G401.6 (cell line): Measurements from ENCODE around the gene ADCYAP1R1.

ENCODE experiments used
- FAIRE-seq: peaks from 2 replicates; lab custom pipeline; 2012; peaks lifted over from hg19 to GRCh38; lab: Jason Lieb, UNC

Gene ADCYAP1R1

GRCh38 chr7:31068006-31068675 lies 16.0 kb downstream of the ADCYAP1R1 start:
- FAIRE-seq, result no peak

- no peak for FAIRE-seq
These were observed 17.9 kb downstream of the ADCYAP1R1 start for GRCh38 chr7:31069860-31070555.

GRCh38 chr7:31070991-31071644 lies 19.0 kb downstream of the ADCYAP1R1 start:
- FAIRE-seq, result no peak

- no peak for FAIRE-seq
These were observed 19.5 kb downstream of the ADCYAP1R1 start for GRCh38 chr7:31071645-31072029.

DNA sequence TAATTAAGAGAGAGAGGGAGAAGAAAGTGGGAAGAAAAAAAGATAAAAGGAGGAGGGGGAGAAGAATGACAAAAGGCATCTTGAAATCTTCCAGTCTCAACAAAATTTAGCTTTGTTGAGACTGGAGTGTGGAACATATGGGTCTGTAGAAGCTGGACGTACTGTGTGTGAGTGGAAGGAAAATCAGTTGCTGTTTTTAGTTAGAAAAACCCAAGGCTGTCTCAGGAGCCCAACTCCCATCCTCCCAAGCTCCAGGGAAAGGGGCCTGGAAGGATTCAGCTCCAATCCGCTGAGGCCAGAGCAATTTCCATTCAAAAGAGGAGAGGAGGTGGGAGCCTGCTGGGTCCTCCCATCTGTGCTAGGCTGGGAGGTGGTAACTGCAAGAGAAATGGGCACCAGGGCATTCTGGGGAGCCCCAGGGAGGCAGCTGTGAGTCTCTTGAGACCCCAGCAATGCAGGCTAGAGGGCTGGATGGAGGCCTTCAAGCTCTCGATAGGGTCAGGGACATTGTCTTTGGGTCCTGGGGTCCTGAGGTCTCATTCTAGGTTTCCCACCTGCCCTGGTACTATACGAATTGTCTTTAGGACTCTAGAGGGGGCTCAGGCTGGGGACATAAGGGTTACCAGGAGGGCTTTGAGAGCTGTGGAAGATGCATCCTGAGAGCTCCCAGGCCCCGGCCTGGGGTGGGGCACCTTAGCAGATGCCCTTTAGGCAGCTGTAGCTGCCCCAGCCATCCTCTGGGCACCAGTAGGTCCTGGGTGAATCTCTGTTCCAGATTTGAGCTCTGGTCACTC lies 21.4 kb downstream of the ADCYAP1R1 start:
- no peak for FAIRE-seq

DNA sequence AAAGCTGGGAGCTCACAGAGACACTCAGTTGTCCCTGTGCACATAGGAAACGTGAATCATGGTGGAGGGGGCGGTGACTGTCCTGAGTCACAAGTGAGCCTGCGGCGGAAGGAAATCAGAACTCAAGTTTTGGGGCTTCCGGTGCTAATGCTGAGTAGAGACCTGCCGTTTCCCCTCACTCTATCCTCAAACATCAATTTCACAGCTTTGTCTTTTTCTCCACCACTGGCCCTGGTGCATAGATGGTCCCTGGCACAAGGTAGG lies 21.9 kb downstream of the ADCYAP1R1 start:
- no peak for FAIRE-seq

DNA sequence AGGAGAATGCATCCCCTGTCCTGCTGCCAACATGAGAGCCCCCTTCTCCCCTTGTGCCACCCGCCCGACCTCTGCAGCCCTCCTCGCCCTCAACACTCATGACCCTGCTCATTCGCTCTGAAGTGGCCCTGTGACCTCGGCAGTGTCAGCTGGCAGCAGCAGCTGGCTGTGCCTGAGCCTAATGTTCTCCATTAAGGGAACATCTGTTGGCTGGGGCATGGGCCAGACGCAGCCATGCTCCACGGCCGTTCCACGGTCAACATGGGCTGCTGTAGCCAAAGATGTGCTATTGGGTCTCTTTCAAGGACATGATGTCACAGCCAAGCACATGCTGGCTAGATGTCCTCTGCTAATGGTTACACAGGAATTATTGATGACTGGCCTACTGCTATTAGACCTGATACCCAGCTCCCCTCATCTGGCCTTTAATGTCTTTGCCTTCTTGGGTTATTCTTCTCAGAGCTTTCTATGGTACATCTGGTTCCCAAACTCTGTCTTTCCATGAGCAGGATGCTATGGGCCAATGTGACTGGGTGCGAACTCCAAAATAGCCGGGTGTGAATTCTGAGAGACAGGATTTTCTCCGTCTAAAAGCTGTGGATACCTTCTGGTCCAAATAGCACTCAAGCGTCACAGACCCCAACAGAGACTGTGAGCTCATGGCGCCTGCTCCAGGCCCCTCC lies 22.4 kb downstream of the ADCYAP1R1 start:
- no peak for FAIRE-seq

DNA sequence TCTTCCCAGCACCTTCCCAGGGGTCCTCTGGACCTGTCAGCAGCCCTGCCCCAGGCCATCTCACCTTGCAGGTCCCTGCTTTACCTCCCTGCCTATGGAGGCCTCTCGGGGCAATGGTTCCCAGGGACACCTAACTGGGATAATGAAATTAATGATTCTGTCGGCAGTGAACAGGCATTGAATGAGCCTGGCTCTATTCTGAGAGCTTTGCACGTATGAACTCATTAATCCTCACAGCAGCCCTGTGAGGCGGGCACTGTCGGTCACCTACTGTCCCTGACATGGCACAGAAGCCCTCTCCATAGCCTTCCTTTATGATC lies 22.9 kb downstream of the ADCYAP1R1 start:
- FAIRE-seq, result no peak

- FAIRE-seq, result no peak
These were observed 23.9 kb downstream of the ADCYAP1R1 start for GRCh38 chr7:31076051-31076450.

GRCh38 chr7:31076641-31077310 lies 24.7 kb downstream of the ADCYAP1R1 start:
- no peak for FAIRE-seq

DNA sequence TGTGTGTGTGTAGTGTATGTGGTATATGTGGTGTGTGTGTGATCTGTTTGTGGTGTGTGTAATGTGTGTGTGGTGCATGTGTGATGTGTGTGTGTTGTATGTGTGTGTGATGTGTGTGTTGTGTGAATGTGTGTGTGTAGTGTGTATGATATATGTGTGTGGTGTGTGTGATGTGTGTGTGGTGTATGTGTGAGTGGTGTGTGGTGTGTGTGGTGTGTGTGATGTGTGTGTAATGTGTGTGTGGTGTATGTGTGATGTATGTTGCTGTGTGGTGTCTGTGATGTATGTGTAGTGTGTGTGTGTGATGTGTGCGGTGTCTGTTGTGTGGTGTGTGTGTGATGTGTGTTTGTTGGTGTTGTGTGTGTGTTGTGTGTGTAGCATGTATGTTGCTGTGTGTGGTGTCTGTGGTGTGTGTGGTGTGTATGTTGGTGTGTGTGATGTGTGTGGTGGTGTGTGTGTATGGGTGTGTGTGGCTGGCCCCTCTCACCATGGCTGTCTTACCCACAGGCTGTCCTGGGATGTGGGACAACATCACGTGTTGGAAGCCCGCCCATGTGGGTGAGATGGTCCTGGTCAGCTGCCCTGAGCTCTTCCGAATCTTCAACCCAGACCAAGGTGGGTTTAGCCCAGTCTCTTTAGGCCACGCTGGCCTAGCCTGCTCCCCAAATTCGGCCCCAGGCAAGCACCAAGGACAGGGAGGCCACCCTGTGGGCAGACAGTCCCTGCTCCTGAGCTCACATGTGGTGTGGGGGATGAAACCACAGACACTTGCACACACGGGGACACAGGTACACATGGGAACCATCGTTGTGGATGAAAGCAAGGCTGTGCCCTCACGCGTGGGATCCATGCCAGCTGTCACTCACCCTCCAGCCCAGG lies 25.6 kb downstream of the ADCYAP1R1 start:
- no peak for FAIRE-seq

- FAIRE-seq, result no peak
These were observed 26.4 kb downstream of the ADCYAP1R1 start for GRCh38 chr7:31078363-31078990.

GRCh38 chr7:31079126-31079823 lies 27.2 kb downstream of the ADCYAP1R1 start:
- no peak for FAIRE-seq

DNA sequence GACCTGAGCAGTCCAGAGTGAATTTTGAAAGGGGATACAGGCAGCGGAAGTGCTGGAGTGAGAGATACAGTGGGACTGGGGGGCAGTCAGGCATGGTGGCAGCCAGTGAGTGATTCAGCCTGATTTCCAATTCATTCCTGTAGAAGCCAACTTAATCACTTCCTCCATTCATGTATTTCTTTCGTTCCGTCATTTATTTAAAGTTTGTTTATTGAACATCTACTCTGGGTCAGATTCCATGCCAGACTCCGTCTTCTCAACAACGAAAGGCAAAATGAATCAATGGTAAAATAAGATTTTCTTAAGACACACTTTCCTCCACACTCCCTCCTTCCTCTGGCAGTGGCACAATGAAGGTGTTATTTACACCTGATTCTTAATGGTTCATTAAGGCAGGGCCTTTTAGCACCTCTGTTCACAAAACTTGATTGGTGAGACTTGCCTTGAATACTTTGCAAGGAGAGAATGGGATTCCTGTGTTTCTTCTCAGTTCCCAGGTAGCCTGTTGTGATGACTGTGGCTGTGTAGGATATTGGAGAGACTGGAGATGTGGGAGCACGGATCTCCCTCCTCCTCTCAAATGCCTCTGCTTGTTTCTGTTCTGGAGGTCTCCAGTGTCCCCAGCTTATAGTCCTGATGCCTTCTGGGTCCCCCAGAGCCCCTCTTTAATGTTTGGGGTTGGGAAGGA lies 27.9 kb downstream of the ADCYAP1R1 start:
- FAIRE-seq, result no peak

- FAIRE-seq, result no peak
These were observed 28.7 kb downstream of the ADCYAP1R1 start for GRCh38 chr7:31080763-31081162.

DNA sequence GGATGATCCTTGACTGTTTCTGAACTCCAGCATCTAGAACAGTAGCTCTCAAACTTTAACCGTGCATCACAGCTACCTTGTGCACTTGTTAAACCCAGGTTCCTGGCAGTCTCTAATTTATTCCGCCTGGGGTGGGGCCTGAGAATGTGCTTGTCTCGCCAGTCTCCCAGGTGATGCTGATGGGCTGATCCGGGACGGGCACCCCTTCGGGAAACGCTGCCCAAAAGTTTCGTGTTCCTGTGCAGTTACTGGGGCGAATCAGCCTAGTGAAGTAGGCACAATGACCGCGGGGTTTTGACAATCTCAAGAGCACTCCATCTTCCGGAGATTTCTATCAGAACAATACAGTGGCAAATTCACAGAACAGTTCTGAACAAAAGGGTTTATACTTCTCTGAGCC lies 29.9 kb downstream of the ADCYAP1R1 start:
- FAIRE-seq, result no peak

- FAIRE-seq, result no peak
These were observed 30.3 kb downstream of the ADCYAP1R1 start for GRCh38 chr7:31082447-31082846.

DNA sequence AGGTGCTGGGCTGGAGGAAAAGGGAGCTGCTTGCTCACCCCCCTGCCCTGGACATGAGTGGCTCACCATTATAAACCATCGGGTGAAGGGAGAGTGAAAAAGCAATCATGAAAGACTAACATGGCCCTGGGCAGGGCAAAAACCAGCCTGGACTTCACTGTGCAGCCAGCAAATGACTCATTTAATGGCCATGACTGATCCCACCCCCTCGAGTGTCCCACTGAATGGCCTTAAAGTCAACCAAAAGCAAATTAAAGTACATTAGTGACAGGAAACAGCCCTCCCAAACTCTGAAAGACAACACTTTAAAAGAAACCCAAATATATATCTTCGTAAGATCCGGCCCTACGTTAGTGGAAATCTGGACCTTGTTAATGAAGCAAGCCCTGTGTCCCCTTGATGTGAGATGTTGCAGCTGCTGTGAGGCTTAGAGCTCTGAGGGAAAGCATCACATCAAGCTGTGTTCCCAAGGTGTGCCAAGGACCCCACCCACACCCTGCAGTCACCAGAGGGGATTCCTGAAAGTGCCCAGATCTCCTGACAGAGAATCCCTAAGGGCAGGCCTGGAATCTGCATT lies 31.2 kb downstream of the ADCYAP1R1 start:
- no peak for FAIRE-seq

GRCh38 chr7:31084226-31084625 lies 32.1 kb downstream of the ADCYAP1R1 start:
- FAIRE-seq, result no peak
